ENCODE measurements around the gene TFF3.

The TFF3 gene

GRCh38 chr21:42289926-42290325 lies 25.3 kb downstream of the TFF3 start:
- DNase-seq (ENCODE audit: low read depth in 3 of 3): no peak

DNA sequence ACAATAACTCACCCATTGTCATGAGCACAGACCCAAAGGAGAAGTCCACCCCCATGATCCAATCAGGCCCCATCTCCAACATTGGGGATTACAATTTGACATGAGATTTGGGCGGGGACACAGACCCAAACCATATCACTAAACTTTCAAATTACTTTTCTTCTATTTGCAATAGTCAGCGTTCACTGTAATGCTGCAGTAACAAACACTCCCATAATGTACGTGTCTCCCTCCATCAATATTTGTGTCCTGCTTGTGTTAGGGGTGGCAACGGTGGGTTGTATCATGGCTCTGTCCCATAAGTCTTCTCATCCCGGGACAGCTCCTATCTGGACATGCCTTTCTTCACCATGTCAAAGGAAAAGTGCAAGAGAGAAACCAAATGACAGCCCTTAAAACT lies 26.2 kb downstream of the TFF3 start:
- no peak for DNase-seq (ENCODE audit: low read depth in 3 of 3)

DNA sequence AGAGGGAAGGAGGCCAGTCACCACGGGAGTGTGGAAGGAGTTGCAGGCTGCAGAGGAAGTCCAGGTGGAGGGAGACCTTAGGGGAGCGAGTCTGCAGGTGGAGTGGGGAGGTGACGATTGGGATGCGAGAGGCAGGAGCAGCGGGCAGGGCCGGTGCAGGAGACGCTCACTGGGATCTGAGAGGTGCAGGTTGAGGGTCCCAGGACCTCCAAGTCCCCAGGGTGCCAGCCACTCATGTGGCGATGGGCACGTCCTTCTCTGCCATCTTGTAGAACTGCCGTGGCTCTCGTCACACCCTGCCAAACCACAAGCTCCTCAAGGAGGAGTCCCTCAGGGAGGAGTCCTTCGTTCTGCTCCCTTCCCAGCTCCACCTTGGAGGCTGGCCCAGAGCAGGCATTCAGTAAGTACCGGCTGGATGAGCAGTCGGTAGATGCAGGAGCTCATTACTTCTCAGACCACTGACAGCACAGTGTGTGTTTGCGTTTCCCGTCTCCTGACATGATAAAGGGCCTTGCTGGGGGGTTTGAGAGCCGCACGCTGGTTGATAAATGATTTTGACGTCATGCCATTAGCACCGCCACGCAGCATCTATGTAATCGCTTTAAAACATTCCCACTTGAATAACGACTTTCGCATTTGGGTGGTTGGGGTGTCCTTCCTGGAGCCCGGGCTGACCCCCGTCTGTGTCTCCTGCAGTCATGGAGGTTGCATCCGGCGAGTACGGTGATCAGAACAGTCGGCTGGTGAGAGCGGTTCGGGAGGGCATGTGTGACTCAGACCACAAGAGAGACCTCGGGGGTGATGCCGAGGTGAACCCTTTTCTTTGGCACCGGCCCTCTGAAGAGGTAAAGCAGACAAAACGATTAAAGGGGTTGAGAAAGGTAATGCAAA lies 27.8 kb downstream of the TFF3 start:
- DNase-seq (ENCODE audit: low read depth in 3 of 3): no peak

DNA sequence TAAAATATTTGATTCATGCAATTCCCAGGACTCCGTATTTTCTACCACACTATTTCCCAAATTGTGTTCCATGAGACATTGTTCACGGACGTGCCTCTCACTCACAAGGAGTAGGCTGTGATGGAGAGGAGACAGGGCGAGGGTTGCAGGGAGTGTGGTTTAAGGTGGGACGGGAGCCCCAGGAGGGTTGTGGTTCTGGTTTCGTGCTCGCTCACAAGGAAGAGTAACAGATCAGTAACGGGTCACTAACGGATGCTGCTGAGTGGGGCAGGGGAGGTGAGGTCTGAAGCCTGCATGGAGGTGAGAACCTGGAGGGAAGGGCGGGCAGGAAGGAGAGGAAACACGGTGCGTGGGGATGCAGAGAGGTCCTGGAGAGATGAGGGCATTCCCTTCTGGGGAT lies 28.8 kb downstream of the TFF3 start:
- no peak for DNase-seq (ENCODE audit: low read depth in 3 of 3)

DNA sequence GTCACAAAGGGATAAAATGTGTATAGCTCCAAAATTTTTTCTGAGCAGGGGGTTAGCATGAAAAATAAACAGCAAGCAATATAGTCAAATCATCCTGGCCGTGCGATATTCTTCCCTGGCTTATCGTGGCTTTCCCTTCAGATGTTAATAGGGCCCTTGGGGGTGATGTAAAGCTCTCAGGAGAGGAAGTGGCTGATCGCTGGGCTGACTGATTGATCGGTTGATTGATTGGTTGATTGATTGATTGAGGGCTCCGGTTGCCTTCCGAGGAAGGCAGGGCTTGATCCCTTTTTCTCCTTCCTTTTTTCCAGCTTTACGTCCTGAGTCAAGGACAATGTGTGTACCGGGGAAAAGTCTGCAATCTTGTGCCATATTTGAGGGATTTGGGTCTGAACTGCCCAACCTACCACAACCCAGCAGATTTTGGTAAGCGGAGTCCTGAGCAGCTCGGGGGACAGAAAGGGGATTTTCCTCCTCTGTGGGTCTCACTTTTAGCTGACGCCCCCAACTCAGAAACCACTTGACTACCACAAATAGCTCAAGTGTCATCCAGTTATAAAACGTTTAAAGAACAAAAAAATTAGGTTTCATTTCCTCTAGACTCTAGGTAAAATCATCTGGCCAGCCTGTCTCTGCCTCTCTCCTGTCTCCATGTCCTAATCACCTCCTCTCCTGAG lies 29.5 kb downstream of the TFF3 start:
- no peak for DNase-seq (ENCODE audit: low read depth in 3 of 3)

- no peak for DNase-seq (ENCODE audit: low read depth in 3 of 3)
Observed at GRCh38 chr21:42282715-42283114, 32.5 kb downstream of the TFF3 start.

- DNase-seq (ENCODE audit: low read depth in 3 of 3): no peak
Observed at GRCh38 chr21:42282021-42282420, 33.2 kb downstream of the TFF3 start.

- no peak for DNase-seq (ENCODE audit: low read depth in 3 of 3)
Observed at GRCh38 chr21:42281181-42281680, 34.0 kb downstream of the TFF3 start.

GRCh38 chr21:42280356-42281180 lies 34.6 kb downstream of the TFF3 start:
- no peak for DNase-seq (ENCODE audit: low read depth in 3 of 3)

DNA sequence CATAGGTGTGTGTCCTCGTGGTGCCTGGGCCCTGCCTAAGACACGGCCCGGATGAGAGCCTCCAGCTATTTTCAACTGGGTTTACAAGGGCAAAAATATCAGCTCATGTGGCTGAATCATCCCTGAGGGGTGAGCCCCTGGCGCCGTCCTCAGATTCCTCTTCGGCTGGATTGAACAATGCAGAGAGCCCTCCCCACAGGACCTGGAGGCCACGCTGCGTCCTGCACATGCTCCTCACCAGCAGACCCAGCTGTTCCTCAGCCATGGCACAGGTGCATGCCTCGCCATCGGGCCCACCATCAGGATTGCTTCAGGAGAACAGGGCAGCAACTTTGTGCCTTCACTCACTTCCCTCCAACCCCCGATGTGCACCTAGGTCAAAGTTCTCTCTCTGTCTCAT lies 35.3 kb downstream of the TFF3 start:
- no peak for DNase-seq (ENCODE audit: low read depth in 3 of 3)

GRCh38 chr21:42279341-42279871 lies 35.8 kb downstream of the TFF3 start:
- DNase-seq (ENCODE audit: low read depth in 3 of 3): no peak

DNA sequence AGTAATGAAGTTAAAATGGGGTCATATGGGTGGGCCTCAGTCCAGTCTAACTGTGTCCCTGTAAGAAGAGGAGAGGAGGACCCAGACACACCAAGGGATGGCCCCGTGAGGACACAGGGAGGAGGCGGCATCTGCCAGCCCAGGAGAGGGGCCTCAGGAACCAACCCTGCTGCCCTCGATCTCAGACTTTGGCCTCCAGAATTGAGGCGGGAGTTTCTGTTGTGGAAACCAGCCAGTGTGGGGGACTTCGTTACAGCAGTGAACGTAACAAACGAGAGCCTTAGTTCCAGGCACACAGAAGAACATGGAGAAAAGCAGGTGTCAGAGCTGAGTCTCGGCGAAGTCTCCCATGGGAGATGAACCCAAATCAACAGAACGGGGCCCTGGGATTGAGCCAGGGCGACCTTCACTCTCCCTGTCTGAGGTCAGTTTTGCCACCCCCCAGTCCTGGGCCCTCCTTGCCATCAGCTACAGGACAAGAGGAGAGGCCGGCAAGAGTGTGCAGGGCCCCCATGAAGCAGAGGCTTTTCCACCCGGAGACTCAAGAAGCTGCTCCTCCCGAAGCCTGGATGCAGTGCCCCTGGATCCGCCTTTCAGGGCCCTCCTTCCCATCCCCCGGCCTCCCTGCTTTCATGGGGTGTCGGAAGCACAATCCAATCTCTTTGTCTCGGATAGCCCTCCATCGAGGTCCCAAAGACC lies 36.6 kb downstream of the TFF3 start:
- no peak for DNase-seq (ENCODE audit: low read depth in 3 of 3)

GRCh38 chr21:42277593-42277992 lies 37.6 kb downstream of the TFF3 start:
- no peak for DNase-seq (ENCODE audit: low read depth in 3 of 3)

- DNase-seq (ENCODE audit: low read depth in 3 of 3): no peak
Observed at GRCh38 chr21:42276526-42277154, 38.6 kb downstream of the TFF3 start.

DNA sequence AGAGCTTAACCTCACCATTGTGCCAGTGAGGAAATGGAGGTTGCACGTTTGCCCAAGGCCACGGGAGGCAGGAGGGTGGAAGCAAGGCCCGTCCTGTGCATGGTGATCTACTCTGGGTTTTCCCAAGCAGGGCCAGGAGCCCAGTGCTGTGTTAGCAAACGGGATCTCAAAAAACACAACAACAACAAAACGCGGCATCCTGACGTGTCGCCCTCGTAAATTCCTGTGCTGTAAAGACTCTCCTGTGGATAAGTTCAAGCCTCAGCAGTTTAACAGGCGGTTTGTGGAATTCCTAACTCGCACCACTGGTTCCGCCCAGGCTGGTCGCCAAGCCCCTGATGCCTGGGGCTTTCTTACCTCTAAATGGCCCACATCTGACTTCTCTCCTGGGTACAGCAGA lies 39.1 kb downstream of the TFF3 start:
- no peak for DNase-seq (ENCODE audit: low read depth in 3 of 3)

DNA sequence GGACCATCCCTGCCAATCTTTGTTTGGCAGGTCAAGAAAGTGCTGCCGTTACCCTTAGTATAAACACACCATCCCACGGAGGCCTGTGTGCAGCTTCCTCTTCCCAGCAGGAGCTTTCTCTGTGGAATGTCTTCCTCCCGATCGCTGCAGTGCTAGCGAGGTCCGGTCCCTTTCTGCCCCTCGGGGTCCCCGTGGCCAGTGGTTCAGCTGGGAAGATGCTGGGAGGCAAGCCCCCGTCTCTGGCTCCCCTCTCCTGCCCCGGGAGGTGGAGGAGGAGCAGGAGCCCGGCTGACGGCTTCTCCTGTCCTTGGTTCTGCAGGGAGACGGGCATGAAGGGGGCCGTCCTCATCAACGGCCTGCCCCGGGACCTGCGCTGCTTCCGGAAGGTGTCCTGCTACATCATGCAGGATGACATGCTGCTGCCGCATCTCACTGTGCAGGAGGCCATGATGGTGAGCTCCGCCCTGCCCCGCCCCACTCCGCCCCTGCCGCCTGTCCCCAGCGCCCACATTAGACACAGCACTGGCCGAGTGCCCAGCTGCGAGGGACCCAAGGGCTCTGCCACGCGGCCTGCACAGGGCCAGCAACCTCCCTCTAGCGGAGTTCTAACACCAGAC lies 42.1 kb downstream of the TFF3 start:
- DNase-seq (ENCODE audit: low read depth in 3 of 3): no peak

- no peak for DNase-seq (ENCODE audit: low read depth in 3 of 3)
Observed at GRCh38 chr21:42272109-42272962, 42.9 kb downstream of the TFF3 start.

GRCh38 chr21:42271065-42271464 lies 44.1 kb downstream of the TFF3 start:
- no peak for DNase-seq (ENCODE audit: low read depth in 3 of 3)

DNA sequence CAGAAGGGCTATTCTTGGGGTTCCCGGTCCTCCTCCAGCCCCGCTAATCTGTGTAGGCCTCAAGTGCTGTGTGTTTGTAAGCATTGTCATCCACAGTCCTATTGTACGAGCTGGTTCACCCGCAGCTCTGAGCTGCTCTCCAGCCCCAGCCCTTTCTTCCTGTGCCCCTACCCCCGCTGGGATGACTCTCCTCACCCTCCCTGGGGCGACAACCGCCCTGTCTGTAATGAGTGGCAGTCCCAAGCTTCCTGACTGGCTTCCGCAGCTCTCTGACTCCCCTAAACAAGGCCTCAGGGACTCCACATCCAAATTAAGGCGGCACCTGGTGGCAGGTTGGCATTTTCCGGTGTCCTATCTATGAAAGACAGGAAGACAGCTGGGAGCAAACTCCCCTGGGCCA lies 45.8 kb downstream of the TFF3 start:
- DNase-seq (ENCODE audit: low read depth in 3 of 3): no peak

Measured in stimulated activated CD4-positive, alpha-beta T cell treated with anti-CD3 and anti-CD28 coated beads, TNF-alpha, amount 100 ng/mL, for 48 hours (primary cell).